Stomach (tissue), 9 donors: ENCODE measurements around the gene RASGRP3. TPM values are rescaled to one million over a fixed set of nuclear protein-coding genes. Genes with fewer than 3 reads are reported as not detected.

Source experiments
- DNase-seq, 2 donors: peaks; one replicate each; pipeline versions ENCODE4 v3.0.0 to v3.0.0-alpha.2; 2013 to 2019
- H3K27ac ChIP-seq, 5 donors: fragments of 200-600 bp in 4 of 5; sonication (generic) in 4 of 5; one replicate each; pipeline ENCODE4 v1.5.1; 2013 to 2019; ENCODE audit warnings: mild to moderate bottlenecking in 1 of 5, moderate library complexity in 1 of 5
- H3K27me3 ChIP-seq, 3 donors: fragments of 200-600 bp; sonication (generic); one replicate each; pipeline ENCODE4 v1.5.1; 2017 to 2019; ENCODE audit warnings: mixed run types in 1 of 3
- H3K36me3 ChIP-seq, 4 donors: fragments of 200-600 bp; sonication (generic); 1 replicate in 3 of 4; 2 replicates in 1 of 4; pipeline ENCODE4 v1.5.1; 2016 to 2019
- H3K4me1 ChIP-seq, 4 donors: fragments of 200-600 bp; sonication (generic); one replicate each; pipeline ENCODE4 v1.5.1; 2016 to 2019
- H3K4me3 ChIP-seq, 4 donors: fragments of 200-600 bp; sonication (generic) in 3 of 4; one replicate each; pipeline ENCODE4 v1.5.1; 2016 to 2019; ENCODE audit warnings: mild to moderate bottlenecking in 1 of 4
- H3K9me3 ChIP-seq, 4 donors: fragments of 200-600 bp; sonication (generic); one replicate each; pipeline ENCODE4 v1.5.1; 2016 to 2019
- EP300 ChIP-seq: sonication (generic); formaldehyde crosslinking; IDR thresholded peaks from one replicate; pipeline ENCODE4 v1.6.1; 2017; ENCODE audit warnings: antibody characterized with exemption
- POLR2A ChIP-seq, 4 donors: fragments of 450-650 bp; IDR thresholded peaks; one replicate each; pipeline ENCODE4 v1.6.1; 2016; ENCODE audit warnings: antibody characterized with exemption in 4 of 4, control low read depth in 2 of 4, mild to moderate bottlenecking in 1 of 4, moderate library complexity in 1 of 4
- POLR2AphosphoS5 ChIP-seq, 3 donors: sonication (generic); formaldehyde crosslinking; IDR thresholded peaks; one replicate each; pipeline ENCODE4 v1.6.1; 2016; ENCODE audit warnings: antibody characterized with exemption in 3 of 3
- WGBS, 5 donors: extraction: QIAGEN DNeasy Blood & Tissue Kit in 3 of 5; methylation state at CpG; one replicate each; pipeline versions ENCODE4 v1.1.5 to v1.1.7; 2013 to 2018; 5-methylcytosine and 5-hydroxymethylcytosine counted together
- intact Hi-C: fragments of 100-400 bp; cut with DNase I; formaldehyde crosslinking; loops from one replicate; pipeline ENCODE4 v1.15.1; 2023; ENCODE audit warnings: low total_unique reads
- polyA plus RNA-seq, 3 donors: library from polyadenylated mRNA; stranded (reverse); fragments of 200-250 nt; gene quantifications; one replicate each; pipeline ENCODE4 v1.2.3, GENCODE V29; 2013
- total RNA-seq, 5 donors: library from RNA; depleted of rRNA; stranded (reverse); fragments of >200 nt; gene quantifications; one replicate each; pipeline versions ENCODE4 v1.1.0 to v1.2.3, GENCODE V29; 2014 to 2016
- TF ChIP-seq, protein P1 (sequence below), 7 experiments: fragments of 450-650 bp in 4 of 7; fragments of 200-600 bp in 3 of 7; sonication (generic) in 3 of 7; IDR thresholded peaks; one replicate each; pipeline ENCODE4 v1.5.1; 2016 to 2019; ENCODE audit warnings: antibody characterized with exemption in 7 of 7, control low read depth in 2 of 7, mild to moderate bottlenecking in 1 of 7
- donor health status: healthy with polysubstance abuse.
- donor health status: Bipolar disorder and iron deficiency.
- donor health status: healthy.

RASGRP3 gene
- total and polyA plus RNA-seq, 8 donors = 0.29 to 51.3 (median 10.1) TPM

GRCh38 chr2:33496726-33497125 lies 20.3 kb downstream of the RASGRP3 start:
- H3K27ac ChIP-seq = peak overlapping the region in 1 of 5 donors; percentile 17
- H3K4me3 ChIP-seq = no peak overlapping the region
- TF ChIP-seq, protein P1, sequence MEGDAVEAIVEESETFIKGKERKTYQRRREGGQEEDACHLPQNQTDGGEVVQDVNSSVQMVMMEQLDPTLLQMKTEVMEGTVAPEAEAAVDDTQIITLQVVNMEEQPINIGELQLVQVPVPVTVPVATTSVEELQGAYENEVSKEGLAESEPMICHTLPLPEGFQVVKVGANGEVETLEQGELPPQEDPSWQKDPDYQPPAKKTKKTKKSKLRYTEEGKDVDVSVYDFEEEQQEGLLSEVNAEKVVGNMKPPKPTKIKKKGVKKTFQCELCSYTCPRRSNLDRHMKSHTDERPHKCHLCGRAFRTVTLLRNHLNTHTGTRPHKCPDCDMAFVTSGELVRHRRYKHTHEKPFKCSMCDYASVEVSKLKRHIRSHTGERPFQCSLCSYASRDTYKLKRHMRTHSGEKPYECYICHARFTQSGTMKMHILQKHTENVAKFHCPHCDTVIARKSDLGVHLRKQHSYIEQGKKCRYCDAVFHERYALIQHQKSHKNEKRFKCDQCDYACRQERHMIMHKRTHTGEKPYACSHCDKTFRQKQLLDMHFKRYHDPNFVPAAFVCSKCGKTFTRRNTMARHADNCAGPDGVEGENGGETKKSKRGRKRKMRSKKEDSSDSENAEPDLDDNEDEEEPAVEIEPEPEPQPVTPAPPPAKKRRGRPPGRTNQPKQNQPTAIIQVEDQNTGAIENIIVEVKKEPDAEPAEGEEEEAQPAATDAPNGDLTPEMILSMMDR (IDR thresholded peaks at IDR 0.05) = no peak
- TF ChIP-seq POLR2A (IDR thresholded peaks at IDR 0.05) = no peak
- no peak for TF ChIP-seq POLR2AphosphoS5 (IDR thresholded peaks at IDR 0.05)
- no peak for TF ChIP-seq EP300
- intact Hi-C loops = no loop called here
- peaks cover 0 to 31% (median 2%) of the 10 kb centered on the region in 4 donors for H3K4me1 ChIP-seq
- no peaks in the 10 kb centered on the region for H3K36me3 ChIP-seq
- DNase-seq = no peak
- H3K27me3 ChIP-seq = no peaks in the 10 kb centered on the region
- WGBS, 5 donors = 37 to 52% (median 46%) methylated on average over 2 of the region's 2 CpGs
- H3K9me3 ChIP-seq = no peaks in the 10 kb centered on the region

DNA sequence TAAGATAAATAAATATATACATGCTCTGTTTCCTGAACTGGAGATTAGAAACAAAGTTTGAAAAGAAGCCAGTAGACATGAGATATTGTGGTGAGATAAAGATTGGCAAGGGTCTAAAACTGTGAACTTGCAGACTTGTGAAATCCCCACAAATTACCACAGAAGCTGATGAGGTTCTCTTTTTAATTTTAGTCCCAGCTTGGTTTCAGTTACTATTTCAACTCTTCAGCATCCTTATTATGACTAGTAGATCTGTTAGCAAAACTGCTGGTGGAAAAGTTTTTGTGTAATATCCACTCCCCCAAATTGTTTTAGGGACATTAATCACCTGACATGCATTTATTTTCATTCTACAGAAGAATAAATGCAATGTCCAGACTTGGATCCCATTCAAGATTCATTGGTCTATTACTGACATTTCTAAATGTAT lies 20.8 kb downstream of the RASGRP3 start:
- TF ChIP-seq, protein P1 (IDR thresholded peaks at IDR 0.05) = no peak
- no peak for TF ChIP-seq POLR2AphosphoS5 (IDR thresholded peaks at IDR 0.05)
- no peak for TF ChIP-seq EP300
- TF ChIP-seq POLR2A (IDR thresholded peaks at IDR 0.05) = no peak
- H3K9me3 ChIP-seq = no peaks in the 10 kb centered on the region
- peaks cover 0 to 31% (median 2%) of the 10 kb centered on the region in 4 donors for H3K4me1 ChIP-seq
- DNase-seq = no peak
- no peaks in the 10 kb centered on the region for H3K36me3 ChIP-seq
- no peaks in the 10 kb centered on the region for H3K27me3 ChIP-seq
- no peak overlapping the region for H3K4me3 ChIP-seq
- peak overlapping the region in 1 of 5 donors; percentile 17 for H3K27ac ChIP-seq
- intact Hi-C loops = no loop called here

GRCh38 chr2:33498291-33498956 lies 22.0 kb downstream of the RASGRP3 start:
- peak overlapping the region in 1 of 5 donors; percentile 17 for H3K27ac ChIP-seq
- H3K36me3 ChIP-seq = no peaks in the 10 kb centered on the region
- no peaks in the 10 kb centered on the region for H3K9me3 ChIP-seq
- no peak overlapping the region for H3K4me3 ChIP-seq
- intact Hi-C loops = no loop called here
- peaks cover 0 to 31% (median 2%) of the 10 kb centered on the region in 4 donors for H3K4me1 ChIP-seq
- 70 to 87% (median 76%) methylated on average over 5 of the region's 5 CpGs for WGBS, 5 donors
- TF ChIP-seq EP300 (no peak), POLR2A (IDR thresholded peaks at IDR 0.05) (no peak), POLR2AphosphoS5 (IDR thresholded peaks at IDR 0.05) (no peak)
- TF ChIP-seq, protein P1 (IDR thresholded peaks at IDR 0.05) = no peak
- DNase-seq = no peak
- H3K27me3 ChIP-seq = no peaks in the 10 kb centered on the region

- Histone ChIP-seq H3K36me3 (no peaks in the 10 kb centered on the region), H3K4me1 (peaks cover 0 to 24% (median 2%) of the 10 kb centered on the region in 4 donors), H3K9me3 (no peaks in the 10 kb centered on the region), H3K27me3 (no peaks in the 10 kb centered on the region), H3K27ac (no peak overlapping the region), H3K4me3 (no peak overlapping the region)
- WGBS, 5 donors = 81 to 97% (median 92%) methylated on average over 5 of the region's 5 CpGs
- intact Hi-C loops = no loop called here
- no peak for TF ChIP-seq POLR2A (IDR thresholded peaks at IDR 0.05)
- TF ChIP-seq, protein P1 (IDR thresholded peaks at IDR 0.05) = no peak
- DNase-seq = no peak
Measured at GRCh38 chr2:33500177-33500576, 23.7 kb downstream of the RASGRP3 start.
